LNCaP clone FGC (cell line): ENCODE measurements around the gene HAUS3.
"Not testable (repeated sequence)": the region's sequence is repeated elsewhere in the genome, so short reads cannot be mapped to it uniquely, and the experiment has no call there.

Experiments used
- DNase-seq: peaks from one replicate; pipeline ENCODE4 v3.0.0-alpha.2; 2011; ENCODE audit warnings: low read depth
- H3K4me3 ChIP-seq: 2 replicates; pipeline ENCODE4 v1.5.1; 2011; ENCODE audit warnings: mild to moderate bottlenecking, low read depth, low read length, control low read depth
- TF ChIP-seq, protein P1 (sequence below): IDR thresholded peaks from 2 replicates; pipeline ENCODE4 v1.5.1; 2012; ENCODE audit warnings: mild to moderate bottlenecking; ENCODE audit not compliant: control insufficient read depth, insufficient read depth; ENCODE audit errors: extremely low read depth

HAUS3 gene

DNA sequence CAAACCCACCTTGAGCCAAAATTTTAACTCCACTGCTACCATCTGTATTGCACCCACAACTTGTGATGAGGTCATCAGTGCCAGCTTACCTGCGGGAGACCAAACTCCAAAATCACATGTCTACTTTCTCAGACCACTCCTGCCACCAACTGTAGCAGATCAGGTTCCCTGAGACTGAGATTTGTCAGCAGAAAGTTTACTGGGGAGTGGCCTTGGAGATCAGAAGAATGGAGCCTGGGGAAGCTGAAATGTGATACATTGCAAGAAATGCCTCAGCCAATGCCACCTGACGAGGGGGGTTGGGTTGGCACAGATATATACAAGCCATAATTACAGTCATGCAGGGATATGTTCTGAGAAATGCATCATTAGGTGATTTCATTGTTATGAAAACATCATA is 19.1 kb downstream of the HAUS3 start:
- TF ChIP-seq, protein P1, sequence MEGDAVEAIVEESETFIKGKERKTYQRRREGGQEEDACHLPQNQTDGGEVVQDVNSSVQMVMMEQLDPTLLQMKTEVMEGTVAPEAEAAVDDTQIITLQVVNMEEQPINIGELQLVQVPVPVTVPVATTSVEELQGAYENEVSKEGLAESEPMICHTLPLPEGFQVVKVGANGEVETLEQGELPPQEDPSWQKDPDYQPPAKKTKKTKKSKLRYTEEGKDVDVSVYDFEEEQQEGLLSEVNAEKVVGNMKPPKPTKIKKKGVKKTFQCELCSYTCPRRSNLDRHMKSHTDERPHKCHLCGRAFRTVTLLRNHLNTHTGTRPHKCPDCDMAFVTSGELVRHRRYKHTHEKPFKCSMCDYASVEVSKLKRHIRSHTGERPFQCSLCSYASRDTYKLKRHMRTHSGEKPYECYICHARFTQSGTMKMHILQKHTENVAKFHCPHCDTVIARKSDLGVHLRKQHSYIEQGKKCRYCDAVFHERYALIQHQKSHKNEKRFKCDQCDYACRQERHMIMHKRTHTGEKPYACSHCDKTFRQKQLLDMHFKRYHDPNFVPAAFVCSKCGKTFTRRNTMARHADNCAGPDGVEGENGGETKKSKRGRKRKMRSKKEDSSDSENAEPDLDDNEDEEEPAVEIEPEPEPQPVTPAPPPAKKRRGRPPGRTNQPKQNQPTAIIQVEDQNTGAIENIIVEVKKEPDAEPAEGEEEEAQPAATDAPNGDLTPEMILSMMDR = no peak
- DNase-seq = no peak
- no peak overlapping the region for H3K4me3 ChIP-seq

DNA sequence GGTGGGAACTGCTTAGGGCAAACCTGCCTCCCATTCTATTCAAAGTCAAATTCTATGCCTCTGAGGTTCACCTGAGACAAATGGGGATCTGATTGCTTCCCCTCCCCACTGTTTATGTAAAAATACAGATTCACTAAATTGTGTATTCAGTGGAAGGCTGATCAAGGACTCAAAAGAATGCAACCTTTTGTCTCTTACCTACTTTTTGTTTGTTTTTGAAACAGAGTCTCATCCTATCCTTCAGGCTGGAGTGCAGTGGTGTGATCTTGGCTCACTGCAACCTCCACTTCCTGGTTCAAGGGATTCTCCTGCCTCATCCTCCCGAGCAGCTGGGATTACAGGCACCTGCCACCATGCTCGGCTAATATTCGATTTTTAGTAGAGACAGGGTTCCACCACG is 20.5 kb downstream of the HAUS3 start:
- DNase-seq, H3K4me3 ChIP-seq: not testable (repeated sequence)

DNA sequence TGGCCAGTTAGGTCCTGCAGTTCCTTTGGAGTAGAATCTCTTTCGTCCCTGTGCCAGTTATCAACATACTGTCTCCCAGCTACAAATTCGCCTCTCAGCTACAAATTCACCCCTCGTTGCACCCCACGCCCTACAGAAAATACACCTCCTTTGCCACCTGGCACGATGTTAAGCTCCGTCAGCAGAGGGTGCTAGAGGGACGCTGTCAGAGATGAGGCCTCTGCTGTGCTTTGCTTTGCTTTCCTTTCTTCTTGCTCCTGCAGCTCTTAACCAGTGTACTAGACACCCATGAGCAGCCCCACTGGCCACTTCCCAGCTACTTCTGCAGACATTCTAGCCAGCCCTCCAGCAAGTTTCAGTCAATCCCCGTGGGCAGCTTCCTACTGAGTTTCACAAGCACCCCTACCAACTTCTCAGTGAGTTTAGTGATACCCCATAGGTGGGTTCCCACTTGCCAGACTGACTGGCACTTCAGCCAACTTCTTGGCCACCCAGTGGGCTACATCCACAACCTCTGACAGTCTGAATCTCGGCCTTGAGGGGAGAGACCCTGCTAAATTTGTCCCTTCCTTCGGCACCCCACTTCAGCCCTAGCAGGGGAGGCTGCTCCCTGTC is 21.8 kb downstream of the HAUS3 start:
- no peak overlapping the region for H3K4me3 ChIP-seq
- TF ChIP-seq, protein P1 = peak; percentile 97
- no peak for DNase-seq

DNA sequence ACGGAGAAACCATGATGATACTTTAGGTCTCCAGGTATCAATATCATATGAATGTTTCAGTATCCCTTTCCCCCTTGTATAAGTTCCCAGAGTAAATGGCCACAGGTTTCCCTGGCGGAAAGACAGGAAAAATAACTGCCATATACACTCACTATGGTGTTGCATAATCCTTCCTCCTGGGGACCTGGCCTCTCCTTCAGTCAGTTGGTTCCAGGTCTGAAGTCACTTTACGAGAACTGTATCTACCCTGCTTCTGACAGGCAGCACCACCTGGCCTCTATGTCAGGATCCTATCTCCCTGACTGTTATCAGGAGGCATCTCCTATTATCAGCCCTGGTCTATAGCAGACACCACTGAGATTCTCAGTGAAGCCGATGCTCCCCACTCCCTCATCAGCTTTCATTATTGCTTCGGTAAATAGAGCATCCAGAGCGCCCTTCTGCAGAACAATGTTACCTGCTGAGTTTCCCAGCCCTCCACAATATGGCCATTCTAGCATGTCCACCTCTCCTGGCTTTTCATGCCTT is 22.6 kb downstream of the HAUS3 start:
- TF ChIP-seq, protein P1 = no peak
- DNase-seq = no peak

DNA sequence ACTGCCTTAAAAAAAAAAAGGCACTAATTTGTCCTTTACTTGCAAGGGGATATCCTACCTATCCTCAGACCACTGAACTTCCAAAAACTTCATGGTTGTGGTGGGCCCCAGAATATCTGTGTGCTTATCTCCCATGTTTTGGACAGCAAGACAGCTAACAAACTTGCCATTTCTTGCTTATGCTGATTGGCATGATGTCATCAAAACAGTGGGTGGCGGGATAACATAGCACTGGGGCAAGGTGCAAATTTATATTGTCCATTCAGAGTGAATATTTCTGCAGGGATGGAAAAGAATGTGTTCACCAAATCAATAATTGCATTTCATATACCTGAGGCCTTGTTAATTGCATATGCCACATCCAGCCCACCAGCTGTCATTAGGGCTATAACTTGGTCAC is 23.5 kb downstream of the HAUS3 start:
- no peak overlapping the region for H3K4me3 ChIP-seq
- TF ChIP-seq, protein P1 = no peak
- no peak for DNase-seq

More for the DNA sequence above, 22.6 kb downstream of the HAUS3 start:
- H3K4me3 ChIP-seq = no peak overlapping the region

DNA sequence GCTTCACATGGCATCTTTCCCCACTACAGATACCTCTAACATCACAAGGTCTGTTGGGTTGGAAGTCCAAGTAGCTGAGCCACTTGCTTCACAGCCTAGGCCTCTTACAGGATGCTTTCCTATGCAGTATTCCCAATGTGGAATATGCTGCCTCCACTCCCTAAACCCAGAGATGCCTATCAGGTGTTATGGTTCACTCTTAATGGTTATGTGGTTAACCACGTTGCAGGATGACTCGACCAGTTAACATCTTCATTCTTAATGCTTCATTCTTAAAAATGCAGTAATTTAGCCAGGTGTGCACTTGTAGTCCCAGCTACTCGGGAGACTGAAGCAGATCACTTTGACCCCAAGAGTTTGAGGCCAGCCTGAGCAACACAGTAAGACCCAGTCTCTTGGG is 24.2 kb downstream of the HAUS3 start:
- H3K4me3 ChIP-seq = no peak overlapping the region
- TF ChIP-seq, protein P1 = no peak
- DNase-seq = no peak

DNA sequence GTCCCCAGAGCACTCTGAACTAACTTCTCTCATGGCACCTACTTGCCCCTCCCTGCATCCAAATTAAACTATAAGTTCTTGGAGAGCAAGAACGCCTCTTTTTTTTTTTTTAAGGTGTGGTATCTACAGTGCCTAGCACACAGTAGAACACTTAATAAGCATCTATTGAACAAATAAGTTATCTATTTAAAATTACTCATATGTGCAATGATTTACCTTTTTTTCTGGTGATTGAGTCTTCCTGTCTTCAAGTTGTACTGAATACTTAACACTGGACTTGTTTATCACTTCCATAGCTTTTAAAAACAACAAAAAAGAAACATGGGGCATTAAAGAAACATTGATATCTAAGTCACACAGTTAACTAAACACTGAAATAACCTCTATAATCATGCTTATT is 29.1 kb downstream of the HAUS3 start:
- TF ChIP-seq, protein P1 = no peak
- H3K4me3 ChIP-seq = no peak overlapping the region
- no peak for DNase-seq

DNA sequence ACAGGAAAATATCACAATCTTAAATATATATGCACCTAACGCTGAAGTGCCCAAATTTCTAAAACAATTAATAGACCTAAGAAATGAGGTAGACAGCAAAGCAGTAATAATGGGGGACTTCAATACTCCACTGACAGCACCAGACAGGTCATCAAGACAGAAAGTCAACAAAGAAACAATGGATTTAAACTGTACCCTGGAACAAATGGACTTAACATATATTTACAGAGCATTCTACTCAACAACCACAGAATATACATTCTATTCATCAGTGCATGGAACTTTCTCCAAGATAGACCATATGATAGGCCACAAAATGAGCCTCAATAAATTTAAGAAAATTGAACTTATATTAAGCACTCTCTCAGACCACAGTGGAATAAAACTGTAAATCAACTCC is 39.1 kb downstream of the HAUS3 start:
- H3K4me3 ChIP-seq, DNase-seq: not testable (repeated sequence)
